WERI-Rb-1 (cell line): ENCODE results near the gene TRIM34.

Source experiments
- DNase-seq: peaks from one replicate; pipeline ENCODE4 v3.0.0-alpha.2; 2020
- H3K27ac ChIP-seq: fragments of 250-450 bp; sonication (Bioruptor Pico); 2 replicates; pipeline ENCODE4 v1.5.1; 2020; ENCODE audit warnings: mild to moderate bottlenecking, moderate library complexity
- H3K27me3 ChIP-seq: fragments of 250-450 bp; sonication (Bioruptor Pico); 2 replicates; pipeline ENCODE4 v1.5.1; 2021; ENCODE audit warnings: mild to moderate bottlenecking, low read depth, moderate library complexity; ENCODE audit not compliant: insufficient read depth, severe bottlenecking
- H3K36me3 ChIP-seq: fragments of 250-450 bp; sonication (Bioruptor Pico); 2 replicates; pipeline ENCODE4 v1.5.1; 2020; ENCODE audit warnings: mild to moderate bottlenecking, moderate library complexity
- H3K4me3 ChIP-seq: 2 replicates; pipeline ENCODE4 v1.5.1; 2011; ENCODE audit warnings: low read depth, mild to moderate bottlenecking, control low read depth, low read length
- H3K9me3 ChIP-seq: fragments of 250-450 bp; sonication (Bioruptor Pico); 2 replicates; pipeline ENCODE4 v1.5.1; 2021; ENCODE audit warnings: mild to moderate bottlenecking, moderate library complexity; ENCODE audit not compliant: severe bottlenecking
- TF ChIP-seq, protein P1 (sequence below): IDR thresholded peaks from 2 replicates; pipeline ENCODE4 v1.5.1; 2011; ENCODE audit warnings: low read depth, mild to moderate bottlenecking, control low read depth, inconsistent platforms, low read length

The TRIM34 gene

DNA sequence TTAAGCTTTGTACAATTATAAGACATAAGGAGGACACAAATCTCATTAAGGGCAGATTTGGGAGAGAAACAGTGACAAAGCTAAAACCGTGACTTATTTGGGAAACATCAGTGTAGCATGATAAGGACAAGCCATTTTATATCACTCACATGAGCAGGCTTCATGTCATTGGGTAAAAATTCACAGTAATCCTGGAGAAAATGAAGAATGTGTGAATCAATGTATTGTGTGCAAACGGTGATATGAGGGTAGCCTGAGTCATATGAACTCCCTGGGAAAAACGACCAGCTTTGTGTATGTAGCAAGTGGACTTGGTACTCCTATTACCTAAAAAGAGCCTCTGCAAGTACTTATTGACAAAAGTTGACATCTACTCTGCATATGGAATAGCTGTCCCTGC is 6.0 kb upstream of the TRIM34 start:
- no peak overlapping the region for H3K27ac ChIP-seq

GRCh38 chr11:5620651-5621521 is 3.9 kb upstream of the TRIM34 start:
- H3K36me3 ChIP-seq = no peaks in the 10 kb centered on the region
- TF ChIP-seq, protein P1, sequence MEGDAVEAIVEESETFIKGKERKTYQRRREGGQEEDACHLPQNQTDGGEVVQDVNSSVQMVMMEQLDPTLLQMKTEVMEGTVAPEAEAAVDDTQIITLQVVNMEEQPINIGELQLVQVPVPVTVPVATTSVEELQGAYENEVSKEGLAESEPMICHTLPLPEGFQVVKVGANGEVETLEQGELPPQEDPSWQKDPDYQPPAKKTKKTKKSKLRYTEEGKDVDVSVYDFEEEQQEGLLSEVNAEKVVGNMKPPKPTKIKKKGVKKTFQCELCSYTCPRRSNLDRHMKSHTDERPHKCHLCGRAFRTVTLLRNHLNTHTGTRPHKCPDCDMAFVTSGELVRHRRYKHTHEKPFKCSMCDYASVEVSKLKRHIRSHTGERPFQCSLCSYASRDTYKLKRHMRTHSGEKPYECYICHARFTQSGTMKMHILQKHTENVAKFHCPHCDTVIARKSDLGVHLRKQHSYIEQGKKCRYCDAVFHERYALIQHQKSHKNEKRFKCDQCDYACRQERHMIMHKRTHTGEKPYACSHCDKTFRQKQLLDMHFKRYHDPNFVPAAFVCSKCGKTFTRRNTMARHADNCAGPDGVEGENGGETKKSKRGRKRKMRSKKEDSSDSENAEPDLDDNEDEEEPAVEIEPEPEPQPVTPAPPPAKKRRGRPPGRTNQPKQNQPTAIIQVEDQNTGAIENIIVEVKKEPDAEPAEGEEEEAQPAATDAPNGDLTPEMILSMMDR = no peak
- no peak overlapping the region for H3K27ac ChIP-seq
- peaks cover 70% of the 10 kb centered on the region for H3K27me3 ChIP-seq
- no peaks in the 10 kb centered on the region for H3K9me3 ChIP-seq
- H3K4me3 ChIP-seq = no peak overlapping the region
- DNase-seq = no peak

More for the DNA sequence above, 6.0 kb upstream of the TRIM34 start:
- no peak for DNase-seq
- Histone ChIP-seq H3K27me3 (peaks cover 64% of the 10 kb centered on the region), H3K36me3 (no peaks in the 10 kb centered on the region), H3K4me3 (no peak overlapping the region), H3K9me3 (no peaks in the 10 kb centered on the region)
- TF ChIP-seq, protein P1 = no peak

DNA sequence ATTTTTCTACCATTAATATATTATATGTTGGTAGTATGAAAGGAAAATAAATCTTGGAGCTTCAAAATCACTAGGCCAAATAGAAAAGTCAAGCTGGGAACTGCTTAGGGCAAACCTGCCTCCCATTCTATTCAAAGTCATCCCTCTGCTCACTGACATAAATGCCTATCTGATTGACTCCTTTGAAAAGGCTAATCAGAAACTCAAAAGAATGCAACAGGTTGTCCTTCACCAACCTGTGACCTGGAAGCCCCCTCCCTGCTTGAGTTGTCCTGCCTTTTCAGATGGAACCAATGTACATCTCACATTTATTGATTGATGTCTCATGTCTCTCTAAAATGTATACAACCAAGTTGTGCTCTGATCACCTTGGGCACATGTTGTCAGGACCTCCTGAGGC is 3.2 kb upstream of the TRIM34 start:
- no peak overlapping the region for H3K4me3 ChIP-seq
- no peak overlapping the region for H3K27ac ChIP-seq
- no peaks in the 10 kb centered on the region for H3K36me3 ChIP-seq
- TF ChIP-seq, protein P1 = no peak
- H3K9me3 ChIP-seq = no peaks in the 10 kb centered on the region
- no peak for DNase-seq
- peaks cover 77% of the 10 kb centered on the region for H3K27me3 ChIP-seq

DNA sequence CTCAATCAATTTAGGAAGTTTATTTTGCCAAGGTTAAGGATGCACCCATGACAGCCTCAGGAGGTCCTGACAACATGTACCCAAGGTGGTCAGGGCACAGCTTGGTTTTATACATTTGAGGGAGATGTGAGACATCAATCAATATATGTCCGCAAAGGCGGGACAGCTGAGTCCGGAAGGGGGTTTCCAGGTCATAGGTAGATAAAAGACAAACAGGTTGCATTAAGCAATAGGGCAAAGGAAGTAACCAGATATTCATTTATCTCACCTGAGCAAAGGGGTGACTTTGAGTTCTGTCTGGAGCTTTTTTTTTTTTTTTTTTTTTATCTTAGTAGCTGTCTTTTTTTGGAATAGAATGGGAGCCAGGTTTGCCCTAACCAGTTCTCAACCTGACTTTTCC is 2.0 kb upstream of the TRIM34 start:
- TF ChIP-seq, protein P1 = no peak
- peaks cover 79% of the 10 kb centered on the region for H3K27me3 ChIP-seq
- no peaks in the 10 kb centered on the region for H3K36me3 ChIP-seq
- H3K4me3 ChIP-seq = no peak overlapping the region
- no peak overlapping the region for H3K27ac ChIP-seq
- DNase-seq = no peak
- H3K9me3 ChIP-seq = no peaks in the 10 kb centered on the region

DNA sequence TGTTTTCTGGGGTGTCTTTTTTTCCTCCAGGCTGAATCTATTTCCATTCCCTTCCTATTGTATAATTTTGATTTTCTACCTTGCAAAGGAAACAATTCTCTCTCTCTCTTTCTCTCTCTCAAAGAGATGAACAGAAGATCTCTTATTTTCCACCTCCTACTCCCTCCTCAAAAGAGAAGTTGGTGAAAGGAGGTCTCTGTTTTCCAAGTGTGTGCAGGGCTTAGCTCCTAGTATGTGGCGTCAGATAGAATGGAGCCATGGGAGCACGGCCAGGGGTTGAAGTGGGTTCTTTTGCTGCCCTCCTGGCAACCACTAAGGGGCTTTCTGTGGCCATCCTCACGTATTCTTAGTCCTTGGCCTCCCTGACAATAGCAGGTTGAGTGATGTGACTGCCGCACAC is 480 bp downstream of the TRIM34 start:
- Histone ChIP-seq H3K36me3 (no peaks in the 10 kb centered on the region), H3K27ac (no peak overlapping the region), H3K27me3 (peaks cover 85% of the 10 kb centered on the region), H3K9me3 (no peaks in the 10 kb centered on the region), H3K4me3 (no peak overlapping the region)
- TF ChIP-seq, protein P1 = no peak
- no peak for DNase-seq
